IPS DF 4.7 (cell line): ENCODE results near the gene TM4SF5.
"Not testable (repeated sequence)": the region's sequence is repeated elsewhere in the genome, so short reads cannot be mapped to it uniquely, and the experiment has no call there.

Experiments used
- DNase-seq: peaks from one replicate; pipeline ENCODE4 v3.0.0-alpha.2; 2013; ENCODE audit warnings: low spot score; ENCODE audit errors: extremely low read depth

TM4SF5 gene

DNA sequence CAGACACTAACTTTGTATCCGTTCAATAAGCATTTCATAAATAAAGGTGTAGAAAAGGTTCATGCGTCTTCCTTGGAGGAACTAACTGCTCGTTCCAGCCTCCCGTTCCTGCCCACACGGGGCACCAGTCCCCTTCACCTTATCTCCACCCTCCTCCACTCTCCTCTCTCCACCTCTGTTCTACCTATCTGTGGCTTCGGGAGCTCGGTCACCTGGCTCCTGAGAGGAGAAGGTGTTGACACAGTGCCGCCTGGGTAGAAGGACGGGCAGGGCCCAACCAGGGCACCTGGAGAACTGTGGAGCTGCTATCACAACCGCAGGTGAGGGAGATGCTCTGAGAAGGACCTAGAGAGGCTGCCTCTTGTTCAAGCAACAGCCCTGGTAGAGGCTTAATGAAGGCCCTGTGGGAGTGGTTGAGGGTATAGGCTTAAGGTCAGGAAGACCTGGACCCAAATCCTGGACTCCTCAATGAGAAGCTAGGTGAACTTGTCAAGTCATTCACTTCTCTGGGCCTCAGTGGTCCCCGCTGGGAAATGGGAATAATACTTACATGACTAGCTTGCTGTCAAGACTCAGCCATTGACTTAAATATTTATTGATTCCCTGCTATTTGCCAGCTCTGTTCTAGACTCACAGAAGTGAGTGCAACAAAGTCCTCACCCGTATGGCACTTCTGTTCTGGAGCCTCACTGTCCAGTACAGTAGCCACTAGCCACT is 51.8 kb downstream of the TM4SF5 start:
- DNase-seq = no peak

DNA sequence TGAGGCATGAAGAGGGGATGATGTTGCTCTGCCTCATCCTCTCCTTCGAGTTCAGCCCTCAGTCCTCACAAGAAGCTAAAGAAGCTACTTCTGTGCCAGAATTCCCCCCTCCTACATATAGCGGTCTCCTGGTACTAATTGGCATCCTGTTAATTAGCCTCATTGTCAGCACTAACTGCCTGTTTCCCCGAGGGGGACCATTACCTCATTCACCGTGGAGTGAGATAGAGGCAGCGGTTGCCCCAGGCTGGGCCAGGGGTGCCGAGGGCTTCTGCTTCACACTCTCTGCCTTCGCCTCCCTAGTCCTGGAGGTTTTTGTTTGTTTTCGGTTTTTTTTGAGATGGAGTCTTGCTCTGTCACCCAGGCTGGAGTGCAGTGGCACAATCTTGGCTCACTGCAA is 55.7 kb downstream of the TM4SF5 start:
- DNase-seq = no peak

DNA sequence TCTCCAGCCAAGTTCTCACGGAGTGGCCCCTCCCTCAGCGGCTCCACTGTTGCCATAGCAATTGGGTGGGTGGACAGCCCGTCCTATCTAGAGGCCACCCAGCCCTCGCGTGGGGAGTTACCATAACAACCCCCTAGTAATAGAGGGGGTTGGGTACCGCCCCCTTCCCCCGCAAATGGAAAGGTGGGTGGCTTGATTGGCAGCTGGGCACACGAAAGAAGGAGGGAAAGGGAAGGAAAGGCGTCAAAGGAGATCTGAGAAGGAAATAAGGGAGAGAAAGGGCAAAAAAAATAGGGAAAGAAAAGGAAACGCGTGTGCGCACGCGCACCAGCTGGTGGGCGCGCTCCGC is 61.1 kb downstream of the TM4SF5 start:
- DNase-seq = not testable (repeated sequence)
